Smooth muscle cell (in vitro differentiated cells): ENCODE results near the gene ANKRD27. TPM values are rescaled to one million over a fixed set of nuclear protein-coding genes. Genes with fewer than 3 reads are reported as not detected.

ENCODE experiments used
- DNase-seq: peaks from one replicate; lab custom pipeline; 2025; ENCODE audit not compliant: unreplicated experiment; lab: John Stamatoyannopoulos, UW
- H2AFZ ChIP-seq: fragments of 200-600 bp; sonication (generic); 2 replicates; pipeline ENCODE4 v1.6.0; 2016; ENCODE audit warnings: antibody characterized with exemption, low read depth, mild to moderate bottlenecking
- H3F3A ChIP-seq: fragments of 200-600 bp; sonication (generic); 2 replicates; pipeline ENCODE4 v1.6.0; 2017; ENCODE audit warnings: antibody characterized with exemption, low read depth
- H3K27ac ChIP-seq: fragments of 200-600 bp; sonication (generic); 2 replicates; pipeline ENCODE4 v1.5.1; 2016; ENCODE audit warnings: low read depth, mild to moderate bottlenecking
- H3K27me3 ChIP-seq: fragments of 200-600 bp; sonication (generic); 2 replicates; pipeline ENCODE4 v1.6.1; 2016; ENCODE audit warnings: low read depth, mild to moderate bottlenecking
- H3K36me3 ChIP-seq: fragments of 200-600 bp; sonication (generic); 2 replicates; pipeline ENCODE4 v1.5.1; 2016; ENCODE audit warnings: low read depth
- H3K4me1 ChIP-seq: fragments of 200-600 bp; sonication (generic); 2 replicates; pipeline ENCODE4 v1.5.1; 2016; ENCODE audit warnings: low read depth
- H3K4me2 ChIP-seq: fragments of 200-600 bp; sonication (generic); 2 replicates; pipeline ENCODE4 v1.6.0; 2016; ENCODE audit warnings: mild to moderate bottlenecking
- H3K4me3 ChIP-seq: fragments of 200-600 bp; sonication (generic); 2 replicates; pipeline ENCODE4 v1.5.1; 2016; ENCODE audit warnings: mild to moderate bottlenecking
- H3K79me2 ChIP-seq: fragments of 200-600 bp; sonication (generic); 2 replicates; pipeline ENCODE4 v1.6.0; 2016; ENCODE audit warnings: low read depth, mild to moderate bottlenecking
- H3K9ac ChIP-seq: fragments of 200-600 bp; sonication (generic); 2 replicates; pipeline ENCODE4 v1.6.0; 2016; ENCODE audit warnings: low read depth
- H3K9me3 ChIP-seq: fragments of 200-600 bp; sonication (generic); replicated peaks from 2 replicates; pipeline ENCODE4 v1.5.1; 2016; ENCODE audit warnings: low read depth
- H4K20me1 ChIP-seq: fragments of 200-600 bp; sonication (generic); 2 replicates; pipeline ENCODE4 v1.6.0; 2016; ENCODE audit warnings: low read depth
- WGBS: methylation state at CpG from one replicate; pipeline ENCODE4 v1.1.7; 2016; ENCODE audit warnings: low lambda C conversion rate; 5-methylcytosine and 5-hydroxymethylcytosine counted together
- polyA plus RNA-seq: library from polyadenylated mRNA; unstranded; fragments of >200 nt; fragmentation: Nextera tagmentation; extraction: Ambion mirVana; gene quantifications from 2 replicates; pipeline ENCODE4 v1.2.1, GENCODE V29; 2016
- total RNA-seq: library from RNA; depleted of rRNA; stranded (reverse); fragments of >200 nt; gene quantifications from 2 replicates; pipeline ENCODE4 v1.2.3, GENCODE V29; 2014
- TF ChIP-seq, protein P1 (sequence below): fragments of 200-600 bp; sonication (generic); IDR thresholded peaks from 2 replicates; pipeline ENCODE4 v1.5.1; 2017; ENCODE audit warnings: borderline replicate concordance, mild to moderate bottlenecking, antibody characterized with exemption; ENCODE audit not compliant: insufficient read depth, poor library complexity, severe bottlenecking

ANKRD27 gene
- total and polyA plus RNA-seq, 2 experiments from 2014 or later, result 7.7 to 19.7 TPM

DNA sequence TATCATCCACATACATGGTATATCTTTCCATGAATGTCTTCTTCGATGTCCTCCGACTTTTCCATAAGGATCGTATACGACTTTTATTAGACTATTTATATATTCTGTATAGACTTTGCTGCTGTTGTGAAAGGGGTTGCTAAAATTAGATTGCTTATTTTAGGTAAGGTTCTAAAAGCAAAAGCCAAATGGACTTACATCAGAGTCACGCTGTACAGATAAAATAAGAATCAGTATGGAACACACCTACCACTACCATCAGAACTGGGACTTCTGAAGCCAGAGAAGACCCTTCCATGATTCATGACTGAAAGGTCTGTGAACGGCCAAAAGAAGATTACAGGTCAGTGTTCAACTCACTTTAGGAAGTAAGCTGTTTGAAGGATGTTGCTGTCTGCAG, 8.9 kb downstream of the ANKRD27 start:
- Histone ChIP-seq H3K79me2 (peaks cover 23% of the 10 kb centered on the region), H3K4me1 (no peaks in the 10 kb centered on the region), H3K4me3 (no peak overlapping the region), H3F3A (no peaks in the 10 kb centered on the region), H3K9me3 (no peaks in the 10 kb centered on the region), H3K27ac (no peak overlapping the region), H3K4me2 (no peak overlapping the region), H4K20me1 (peaks cover 82% of the 10 kb centered on the region), H2AFZ (no peak overlapping the region), H3K36me3 (no peaks in the 10 kb centered on the region), H3K27me3 (no peaks in the 10 kb centered on the region), H3K9ac (no peak overlapping the region)
- WGBS, result 97% methylated on average over 6 of the region's 6 CpGs
- TF ChIP-seq, protein P1, sequence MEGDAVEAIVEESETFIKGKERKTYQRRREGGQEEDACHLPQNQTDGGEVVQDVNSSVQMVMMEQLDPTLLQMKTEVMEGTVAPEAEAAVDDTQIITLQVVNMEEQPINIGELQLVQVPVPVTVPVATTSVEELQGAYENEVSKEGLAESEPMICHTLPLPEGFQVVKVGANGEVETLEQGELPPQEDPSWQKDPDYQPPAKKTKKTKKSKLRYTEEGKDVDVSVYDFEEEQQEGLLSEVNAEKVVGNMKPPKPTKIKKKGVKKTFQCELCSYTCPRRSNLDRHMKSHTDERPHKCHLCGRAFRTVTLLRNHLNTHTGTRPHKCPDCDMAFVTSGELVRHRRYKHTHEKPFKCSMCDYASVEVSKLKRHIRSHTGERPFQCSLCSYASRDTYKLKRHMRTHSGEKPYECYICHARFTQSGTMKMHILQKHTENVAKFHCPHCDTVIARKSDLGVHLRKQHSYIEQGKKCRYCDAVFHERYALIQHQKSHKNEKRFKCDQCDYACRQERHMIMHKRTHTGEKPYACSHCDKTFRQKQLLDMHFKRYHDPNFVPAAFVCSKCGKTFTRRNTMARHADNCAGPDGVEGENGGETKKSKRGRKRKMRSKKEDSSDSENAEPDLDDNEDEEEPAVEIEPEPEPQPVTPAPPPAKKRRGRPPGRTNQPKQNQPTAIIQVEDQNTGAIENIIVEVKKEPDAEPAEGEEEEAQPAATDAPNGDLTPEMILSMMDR, result no peak
- no peak for DNase-seq

DNA sequence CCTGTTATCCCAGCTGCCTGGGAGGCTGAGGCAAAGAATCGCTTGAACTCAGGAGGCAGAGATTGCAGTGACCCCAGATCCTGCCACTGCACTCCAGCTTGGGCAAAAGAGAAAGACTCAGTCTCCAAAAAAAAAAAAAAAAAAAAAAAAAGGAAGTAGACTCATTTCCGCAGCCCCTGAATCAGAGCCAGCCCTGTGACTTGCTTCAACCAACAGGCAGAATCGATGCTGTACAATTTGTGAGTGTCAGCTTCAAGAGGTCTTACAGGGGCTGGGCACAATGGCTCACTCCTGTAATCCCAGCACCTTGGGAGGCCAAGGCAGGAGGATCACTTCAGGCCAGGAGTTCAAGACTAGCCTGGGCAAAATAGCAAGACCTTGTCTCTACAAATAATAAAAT, 12.8 kb downstream of the ANKRD27 start:
- no peaks in the 10 kb centered on the region for H3F3A ChIP-seq
- H3K27me3 ChIP-seq, result no peaks in the 10 kb centered on the region
- H3K79me2 ChIP-seq, result peaks cover 36% of the 10 kb centered on the region
- WGBS, result 64% methylated on average over 3 of the region's 3 CpGs
- TF ChIP-seq, protein P1, result no peak
- H3K4me3 ChIP-seq, result no peak overlapping the region
- H3K36me3 ChIP-seq, result no peaks in the 10 kb centered on the region
- H2AFZ ChIP-seq, result no peak overlapping the region
- H3K9me3 ChIP-seq, result no peaks in the 10 kb centered on the region
- no peaks in the 10 kb centered on the region for H3K4me1 ChIP-seq
- H3K4me2 ChIP-seq, result no peak overlapping the region
- H3K9ac ChIP-seq, result no peak overlapping the region
- peaks cover 72% of the 10 kb centered on the region for H4K20me1 ChIP-seq
- no peak for DNase-seq
- no peak overlapping the region for H3K27ac ChIP-seq

DNA sequence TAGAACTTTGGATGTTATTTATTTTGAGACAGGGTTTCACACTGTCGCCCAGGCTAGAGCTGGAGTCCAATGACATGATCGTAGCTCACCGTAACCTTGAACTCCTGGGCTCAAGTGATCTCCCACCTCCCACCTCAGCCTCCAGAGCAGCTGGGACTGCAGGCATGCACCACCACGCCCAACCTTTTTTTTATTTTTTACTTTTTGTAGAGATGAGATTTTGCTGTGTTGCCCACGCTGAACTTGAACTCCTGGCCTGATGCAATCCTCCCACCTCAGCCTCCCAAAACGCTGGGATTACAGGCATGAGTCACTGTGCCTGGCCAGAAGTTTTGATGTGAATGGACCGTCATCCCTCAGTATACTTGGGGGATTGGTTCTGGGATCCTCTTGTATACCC, 13.7 kb downstream of the ANKRD27 start:
- Histone ChIP-seq H3K9ac (no peak overlapping the region), H3K4me2 (no peak overlapping the region), H3K4me3 (no peak overlapping the region), H3K27ac (no peak overlapping the region), H3K4me1 (no peaks in the 10 kb centered on the region), H3K36me3 (no peaks in the 10 kb centered on the region), H3K79me2 (peaks cover 28% of the 10 kb centered on the region), H3K27me3 (no peaks in the 10 kb centered on the region), H3F3A (no peaks in the 10 kb centered on the region), H4K20me1 (peaks cover 64% of the 10 kb centered on the region), H2AFZ (no peak overlapping the region), H3K9me3 (no peaks in the 10 kb centered on the region)
- TF ChIP-seq, protein P1, result no peak
- no peak for DNase-seq
- 90% methylated on average over 7 of the region's 7 CpGs for WGBS

DNA sequence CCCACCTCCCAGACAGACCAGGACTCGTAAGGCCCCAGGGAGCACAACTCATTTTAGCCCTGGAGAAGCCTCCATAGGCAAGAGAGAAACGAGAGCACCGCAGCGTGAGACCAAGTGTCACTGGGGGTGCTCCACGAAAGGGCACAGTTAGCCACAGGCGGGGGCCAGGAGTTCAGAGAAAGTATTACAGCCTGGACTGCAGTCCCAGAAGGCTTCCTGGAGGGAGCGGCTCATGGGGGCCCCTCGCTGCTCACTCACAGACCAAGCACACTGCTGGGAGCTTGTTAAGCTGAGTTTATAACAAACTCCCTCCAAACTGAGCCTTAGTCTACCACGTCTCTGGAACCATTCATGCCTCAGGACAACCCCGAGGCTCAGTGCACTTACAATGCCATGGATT, 16.5 kb downstream of the ANKRD27 start:
- Histone ChIP-seq H3K4me1 (no peaks in the 10 kb centered on the region), H3F3A (no peaks in the 10 kb centered on the region), H3K4me2 (no peak overlapping the region), H2AFZ (no peak overlapping the region), H3K9me3 (no peaks in the 10 kb centered on the region), H3K79me2 (peaks cover 23% of the 10 kb centered on the region), H3K9ac (no peak overlapping the region), H3K36me3 (no peaks in the 10 kb centered on the region), H3K27ac (no peak overlapping the region), H3K27me3 (no peaks in the 10 kb centered on the region), H4K20me1 (peaks cover 47% of the 10 kb centered on the region), H3K4me3 (no peak overlapping the region)
- no peak for DNase-seq
- WGBS, result 84% methylated on average over 10 of the region's 10 CpGs
- TF ChIP-seq, protein P1, result no peak
